ENCODE results near the gene DIP2A. TPM values are rescaled to one million over a fixed set of nuclear protein-coding genes. Genes with fewer than 3 reads are reported as not detected.
"Not testable (repeated sequence)": the region's sequence is repeated elsewhere in the genome, so short reads cannot be mapped to it uniquely, and the experiment has no call there.

Gene DIP2A
- total and polyA plus RNA-seq, 2 of the 8 experiments (the other 6 are each of a cell fraction or from before 2014, with no cell fraction given) = 16.0 to 27.1 TPM

DNA sequence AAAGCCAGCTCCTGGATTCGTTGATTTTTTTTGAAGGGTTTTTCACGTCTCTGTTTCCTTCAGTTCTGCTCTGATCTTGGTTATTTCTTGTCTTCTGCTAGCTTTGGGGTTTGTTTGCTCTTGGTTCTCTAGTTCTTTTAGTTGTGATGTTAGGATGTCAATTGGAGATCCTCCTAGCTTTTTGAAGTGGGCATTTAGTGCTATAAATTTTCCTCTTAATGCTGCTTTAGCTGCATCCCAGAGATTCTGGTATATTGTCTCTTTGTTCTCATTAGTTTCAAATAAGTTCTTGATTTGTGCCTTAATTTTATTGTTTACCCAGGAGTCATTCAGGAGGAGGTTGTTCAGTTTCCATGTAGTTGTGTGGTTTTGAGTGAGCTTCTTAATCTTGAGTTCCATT lies 120.7 kb downstream of the DIP2A start:
- H4K20me1 ChIP-seq (replicated peaks in 1 of 2; ENCODE audit: control insufficient read depth in 1 of 2, insufficient read depth in 2 of 2, low read length in 2 of 2); H3K23ac ChIP-seq (ENCODE audit: insufficient read length); H2AFZ ChIP-seq (ENCODE audit: low read length); H2BK20ac ChIP-seq (ENCODE audit: low read length); H2BK5ac ChIP-seq (ENCODE audit: low read depth, low read length); H3K56ac ChIP-seq (replicated peaks; ENCODE audit: insufficient read length, low read depth, low read length); H3K4me2 ChIP-seq (ENCODE audit: insufficient read depth in 1 of 2, low read depth in 2 of 2, low read length in 2 of 2); H3K27me3 ChIP-seq (replicated peaks in 1 of 4; ENCODE audit: control insufficient read depth in 3 of 4, extremely low read depth in 1 of 4, insufficient read depth in 3 of 4, low read length in 3 of 4); H3K4me3 ChIP-seq (ENCODE audit: extremely low read depth in 1 of 4, insufficient read depth in 2 of 4, low read depth in 3 of 4, low read length in 4 of 4); H3K4me1 ChIP-seq (replicated peaks in 1 of 4; ENCODE audit: control insufficient read depth in 3 of 4, insufficient read depth in 4 of 4, low read length in 3 of 4); H3K23me2 ChIP-seq (ENCODE audit: low read depth, low read length); H3K36me3 ChIP-seq (ENCODE audit: control insufficient read depth in 2 of 4, insufficient read depth in 4 of 4, low read length in 3 of 4); H3K18ac ChIP-seq (ENCODE audit: extremely low read depth, low read length); H2BK120ac ChIP-seq (replicated peaks; ENCODE audit: low read depth, low read length); H2BK12ac ChIP-seq (ENCODE audit: low read depth, low read length); H2AK5ac ChIP-seq (ENCODE audit: low read depth, low read length); H3K9ac ChIP-seq (replicated peaks in 1 of 4; ENCODE audit: extremely low read depth in 1 of 4, low read depth in 3 of 4, low read length in 3 of 4); H3K79me2 ChIP-seq (ENCODE audit: control insufficient read depth in 1 of 2, insufficient read depth in 2 of 2, low read length in 2 of 2); H3K9me3 ChIP-seq (ENCODE audit: insufficient read depth in 2 of 2, low read depth in 1 of 2, low read length in 1 of 2); H3K14ac ChIP-seq (ENCODE audit: insufficient read length); DNase-seq (ENCODE audit: low read depth in 1 of 2, low spot score in 2 of 2); H2BK15ac ChIP-seq (ENCODE audit: low read length); POLR2A ChIA-PET (ENCODE audit: partially characterized antibody); H3K27ac ChIP-seq (ENCODE audit: low read depth, low read length); FAIRE-seq; H4K91ac ChIP-seq (replicated peaks; ENCODE audit: insufficient read length, low read length); H3K79me1 ChIP-seq (ENCODE audit: low read depth, low read length); H3K4ac ChIP-seq (replicated peaks; ENCODE audit: insufficient read length, low read depth, low read length); H4K5ac ChIP-seq (ENCODE audit: insufficient read length, low read depth, low read length); H4K8ac ChIP-seq (ENCODE audit: extremely low read depth, insufficient read depth, low read length): not testable (repeated sequence)
- WGBS, 2 experiments (ENCODE audit: extremely low coverage in 1 of 2, insufficient coverage in 1 of 2, insufficient read length in 1 of 2, insufficient replicate concordance in 2 of 2, low coverage in 1 of 2, low lambda C conversion rate in 2 of 2, missing lambda C conversion rate in 1 of 2) = 76% methylated on average over 2 of the region's 2 CpGs; no CpG with 5 or more reads in 1 of the 2 experiments
- CTCF ChIA-PET (ENCODE audit: partially characterized antibody) = interaction anchor here (1.2 to 1.9 kb wide), 3 partner anchors 12 to 53 kb away, joined by 3 to 7 read pairs (median 5); no protein-coding TSS in a partner anchor
